Caco-2 (cell line): ENCODE results near the gene RAD51B. TPM values are rescaled to one million over a fixed set of nuclear protein-coding genes. Genes with fewer than 3 reads are reported as not detected.
"Not testable (repeated sequence)": the region's sequence is repeated elsewhere in the genome, so short reads cannot be mapped to it uniquely, and the experiment has no call there.

ENCODE experiments used
- BruUV-seq: library from RNA; stranded (reverse); fragments of 400-500 nt; replicated peaks from 2 replicates; lab custom pipeline; 2021; lab: Mats Ljungman, UMichigan
- CTCF ChIA-PET: fragments of 300-600 bp; sonication (Branson Sonifier 250); formaldehyde crosslinking; loops from one replicate; lab custom pipeline; 2022; ENCODE audit warnings: antibody characterized with exemption; lab: Charles Lee
- POLR2A ChIA-PET: fragments of 300-600 bp; sonication (Branson Sonifier 250); formaldehyde crosslinking; loops from one replicate; lab custom pipeline; 2022; ENCODE audit warnings: antibody characterized with exemption; lab: Charles Lee
- DNase-seq, 2 experiments: peaks; one replicate each; pipeline versions ENCODE4 v3.0.0 to v3.0.0-alpha.2; 2020 to 2022
- H3K27me3 ChIP-seq: replicated peaks from 2 replicates; pipeline ENCODE4 v1.6.0; 2011; ENCODE audit warnings: low read length; ENCODE audit not compliant: control insufficient read depth, insufficient read depth
- H3K36me3 ChIP-seq: 2 replicates; pipeline ENCODE4 v1.5.1; 2011; ENCODE audit warnings: low read length; ENCODE audit not compliant: control insufficient read depth, insufficient read depth
- H3K4me1 ChIP-seq: fragments of 250-450 bp; sonication (Bioruptor Pico); 2 replicates; pipeline ENCODE4 v1.5.1; 2020; ENCODE audit warnings: mild to moderate bottlenecking
- H3K4me3 ChIP-seq: 2 replicates; pipeline ENCODE4 v1.5.1; 2011; ENCODE audit warnings: low read depth, mild to moderate bottlenecking, control low read depth, low read length
- H3K9me3 ChIP-seq: fragments of 250-450 bp; sonication (Bioruptor Pico); 2 replicates; pipeline ENCODE4 v1.5.1; 2020; ENCODE audit warnings: mild to moderate bottlenecking, moderate library complexity
- H3K27ac Mint-ChIP-seq: one replicate; pipeline ENCODE4 v1.8.0; 2022; ENCODE audit warnings: mixed read lengths; ENCODE audit not compliant: unreplicated experiment
- H3K27me3 Mint-ChIP-seq: one replicate; pipeline ENCODE4 v1.8.0; 2022; ENCODE audit warnings: mixed read lengths; ENCODE audit not compliant: insufficient read depth, unreplicated experiment
- H3K36me3 Mint-ChIP-seq: one replicate; pipeline ENCODE4 v1.8.0; 2022; ENCODE audit warnings: mild to moderate bottlenecking, mixed read lengths; ENCODE audit not compliant: insufficient read depth, unreplicated experiment
- H3K4me1 Mint-ChIP-seq: one replicate; pipeline ENCODE4 v1.8.0; 2022; ENCODE audit warnings: low read depth, mixed read lengths; ENCODE audit not compliant: unreplicated experiment
- H3K4me3 Mint-ChIP-seq: one replicate; pipeline ENCODE4 v1.8.0; 2022; ENCODE audit warnings: mild to moderate bottlenecking, moderate library complexity, mixed read lengths; ENCODE audit not compliant: unreplicated experiment
- H3K9me3 Mint-ChIP-seq: one replicate; pipeline ENCODE4 v1.8.0; 2022; ENCODE audit warnings: mixed read lengths; ENCODE audit not compliant: unreplicated experiment
- intact Hi-C: fragments of 100-400 bp; cut with micrococcal nuclease; formaldehyde crosslinking; loops from one replicate; pipeline ENCODE4 v1.10.0; 2022; ENCODE audit not compliant: unreplicated experiment
- total RNA-seq: library from RNA; stranded (reverse); gene quantifications from 2 replicates; pipeline ENCODE4 v1.2.3, GENCODE V29; 2022
- TF ChIP-seq, protein P1 (sequence below), 2 experiments: fragments of 200-600 bp in 1 of 2; IDR thresholded peaks; 1 replicate in 1 of 2; 2 replicates in 1 of 2; pipeline versions ENCODE4 v1.5.1 to v1.8.0; 2011 to 2022; ENCODE audit warnings: antibody characterized with exemption in 1 of 2, control low read depth in 1 of 2, inconsistent platforms in 1 of 2, low read depth in 1 of 2, low read length in 1 of 2, mild to moderate bottlenecking in 1 of 2, moderate library complexity in 1 of 2; ENCODE audit not compliant: insufficient read depth in 1 of 2, severe bottlenecking in 1 of 2, unreplicated experiment in 1 of 2

Gene RAD51B
- total RNA-seq, 1 experiment from 2014 or later = 16.7 TPM

- no peaks in the 10 kb centered on the region for H3K27me3 Mint-ChIP-seq
- no peaks in the 10 kb centered on the region for H3K36me3 Mint-ChIP-seq
- BruUV-seq = no TSS peak
- TF ChIP-seq, protein P1, sequence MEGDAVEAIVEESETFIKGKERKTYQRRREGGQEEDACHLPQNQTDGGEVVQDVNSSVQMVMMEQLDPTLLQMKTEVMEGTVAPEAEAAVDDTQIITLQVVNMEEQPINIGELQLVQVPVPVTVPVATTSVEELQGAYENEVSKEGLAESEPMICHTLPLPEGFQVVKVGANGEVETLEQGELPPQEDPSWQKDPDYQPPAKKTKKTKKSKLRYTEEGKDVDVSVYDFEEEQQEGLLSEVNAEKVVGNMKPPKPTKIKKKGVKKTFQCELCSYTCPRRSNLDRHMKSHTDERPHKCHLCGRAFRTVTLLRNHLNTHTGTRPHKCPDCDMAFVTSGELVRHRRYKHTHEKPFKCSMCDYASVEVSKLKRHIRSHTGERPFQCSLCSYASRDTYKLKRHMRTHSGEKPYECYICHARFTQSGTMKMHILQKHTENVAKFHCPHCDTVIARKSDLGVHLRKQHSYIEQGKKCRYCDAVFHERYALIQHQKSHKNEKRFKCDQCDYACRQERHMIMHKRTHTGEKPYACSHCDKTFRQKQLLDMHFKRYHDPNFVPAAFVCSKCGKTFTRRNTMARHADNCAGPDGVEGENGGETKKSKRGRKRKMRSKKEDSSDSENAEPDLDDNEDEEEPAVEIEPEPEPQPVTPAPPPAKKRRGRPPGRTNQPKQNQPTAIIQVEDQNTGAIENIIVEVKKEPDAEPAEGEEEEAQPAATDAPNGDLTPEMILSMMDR (IDR thresholded peaks at IDR 0.05; ENCODE audit: insufficient read depth in 1 of 2, low read depth in 1 of 2, low read length in 1 of 2, severe bottlenecking in 1 of 2, unreplicated experiment in 1 of 2) = no peak
- no peak overlapping the region for H3K27ac Mint-ChIP-seq
- intact Hi-C loops = no loop called here
- CTCF ChIA-PET = no interaction called here
- no peaks in the 10 kb centered on the region for H3K36me3 ChIP-seq
- no peaks in the 10 kb centered on the region for H3K9me3 Mint-ChIP-seq
- H3K4me3 Mint-ChIP-seq = no peak overlapping the region
- no peak for DNase-seq
- H3K4me3 ChIP-seq = no peak overlapping the region
- no peaks in the 10 kb centered on the region for H3K4me1 ChIP-seq
- H3K9me3 ChIP-seq = 0 out of 2 replicates have a peak, but pooled peaks cover 4% of the 10 kb centered on the region
- no peaks in the 10 kb centered on the region for H3K27me3 ChIP-seq
- POLR2A ChIA-PET = no interaction called here
- H3K4me1 Mint-ChIP-seq = no peaks in the 10 kb centered on the region
Measured at GRCh38 chr14:68695856-68696255, 876.3 kb downstream of the RAD51B start.

DNA sequence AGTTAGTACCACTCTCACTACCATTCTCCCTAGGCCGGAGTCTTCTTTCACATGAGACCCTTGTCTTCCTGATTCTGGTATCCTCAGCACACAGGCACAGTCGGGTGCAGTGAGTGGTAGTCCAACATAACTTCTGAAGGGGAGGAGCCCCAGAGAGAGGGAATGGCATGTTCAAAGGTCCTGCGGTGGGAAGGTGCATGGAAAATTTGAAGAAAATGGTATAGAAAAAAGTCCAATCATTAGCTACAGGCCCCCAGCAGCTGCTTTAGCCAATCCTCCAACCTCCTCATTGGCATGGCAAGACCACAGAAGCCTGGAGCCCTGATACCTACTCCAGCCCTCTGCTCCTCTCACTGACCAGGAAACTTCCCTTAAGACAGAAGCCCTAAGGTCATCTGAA is 876.7 kb downstream of the RAD51B start:
- H3K36me3 ChIP-seq = no peaks in the 10 kb centered on the region
- CTCF ChIA-PET = no interaction called here
- Mint-ChIP-seq H3K27ac (no peak overlapping the region), H3K4me1 (no peaks in the 10 kb centered on the region), H3K9me3 (no peaks in the 10 kb centered on the region), H3K36me3 (no peaks in the 10 kb centered on the region), H3K27me3 (no peaks in the 10 kb centered on the region), H3K4me3 (no peak overlapping the region)
- H3K9me3 ChIP-seq = 0 out of 2 replicates have a peak, but pooled peaks cover 4% of the 10 kb centered on the region
- H3K27me3 ChIP-seq = no peaks in the 10 kb centered on the region
- no peak overlapping the region for H3K4me3 ChIP-seq
- no TSS peak for BruUV-seq
- no peaks in the 10 kb centered on the region for H3K4me1 ChIP-seq
- POLR2A ChIA-PET = no interaction called here
- no peak for DNase-seq
- TF ChIP-seq, protein P1 (IDR thresholded peaks at IDR 0.05; ENCODE audit: insufficient read depth in 1 of 2, low read depth in 1 of 2, low read length in 1 of 2, severe bottlenecking in 1 of 2, unreplicated experiment in 1 of 2) = no peak
- intact Hi-C loops = no loop called here

GRCh38 chr14:68696721-68697495 is 877.3 kb downstream of the RAD51B start:
- H3K4me1 Mint-ChIP-seq = no peaks in the 10 kb centered on the region
- H3K27me3 Mint-ChIP-seq = no peaks in the 10 kb centered on the region
- intact Hi-C loops = no loop called here
- 0 out of 2 replicates have a peak, but pooled peaks cover 4% of the 10 kb centered on the region for H3K9me3 ChIP-seq
- no peaks in the 10 kb centered on the region for H3K9me3 Mint-ChIP-seq
- H3K36me3 ChIP-seq = no peaks in the 10 kb centered on the region
- no peak for DNase-seq
- CTCF ChIA-PET = no interaction called here
- TF ChIP-seq, protein P1 (IDR thresholded peaks at IDR 0.05; ENCODE audit: insufficient read depth in 1 of 2, low read depth in 1 of 2, low read length in 1 of 2, severe bottlenecking in 1 of 2, unreplicated experiment in 1 of 2) = no peak
- H3K36me3 Mint-ChIP-seq = no peaks in the 10 kb centered on the region
- H3K4me1 ChIP-seq = no peaks in the 10 kb centered on the region
- no peaks in the 10 kb centered on the region for H3K27me3 ChIP-seq
- H3K27ac Mint-ChIP-seq = peak overlapping the region; percentile 42
- POLR2A ChIA-PET = no interaction called here
- H3K4me3 ChIP-seq = no peak overlapping the region
- no TSS peak for BruUV-seq
- no peak overlapping the region for H3K4me3 Mint-ChIP-seq

DNA sequence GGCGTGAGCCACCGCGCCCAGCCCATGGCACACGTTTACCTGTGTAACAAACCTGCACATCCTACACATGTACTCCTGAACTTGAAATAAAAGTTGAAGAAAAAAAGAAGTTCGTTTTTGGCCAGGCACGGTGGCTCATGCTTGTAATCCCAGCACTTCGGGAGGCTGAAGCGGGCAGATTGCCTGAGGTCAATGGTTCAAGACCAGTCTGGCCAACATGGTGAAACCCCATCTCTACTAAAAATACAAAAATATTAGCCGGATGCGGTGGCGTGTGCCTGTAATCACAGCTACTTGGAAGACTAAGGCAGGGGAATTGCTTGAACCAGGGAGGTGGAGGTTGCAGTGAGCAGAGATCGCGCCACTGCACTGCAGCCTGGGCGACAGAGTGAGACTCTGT is 879.2 kb downstream of the RAD51B start:
- POLR2A ChIA-PET, intact Hi-C loops, H3K4me1 Mint-ChIP-seq, BruUV-seq, H3K4me1 ChIP-seq, H3K4me3 Mint-ChIP-seq, H3K9me3 ChIP-seq, H3K27ac Mint-ChIP-seq, H3K9me3 Mint-ChIP-seq, H3K4me3 ChIP-seq, CTCF ChIA-PET, H3K36me3 ChIP-seq, H3K27me3 ChIP-seq, H3K36me3 Mint-ChIP-seq, DNase-seq, H3K27me3 Mint-ChIP-seq: not testable (repeated sequence)
